Left kidney (tissue), 2 donors: ENCODE results near the gene HOXA4. TPM values are rescaled to one million over a fixed set of nuclear protein-coding genes. Genes with fewer than 3 reads are reported as not detected.

Source experiments
- DNase-seq: peaks from one replicate; pipeline ENCODE4 v3.0.0-alpha.2; 2013
- polyA plus RNA-seq: library from polyadenylated mRNA; unstranded; fragments of 120-200 nt; gene quantifications from one replicate; pipeline ENCODE4 v1.2.1, GENCODE V29; 2013; ENCODE audit not compliant: insufficient read length

HOXA4 gene
- polyA plus RNA-seq, 1 donor = 28.6 TPM

DNA sequence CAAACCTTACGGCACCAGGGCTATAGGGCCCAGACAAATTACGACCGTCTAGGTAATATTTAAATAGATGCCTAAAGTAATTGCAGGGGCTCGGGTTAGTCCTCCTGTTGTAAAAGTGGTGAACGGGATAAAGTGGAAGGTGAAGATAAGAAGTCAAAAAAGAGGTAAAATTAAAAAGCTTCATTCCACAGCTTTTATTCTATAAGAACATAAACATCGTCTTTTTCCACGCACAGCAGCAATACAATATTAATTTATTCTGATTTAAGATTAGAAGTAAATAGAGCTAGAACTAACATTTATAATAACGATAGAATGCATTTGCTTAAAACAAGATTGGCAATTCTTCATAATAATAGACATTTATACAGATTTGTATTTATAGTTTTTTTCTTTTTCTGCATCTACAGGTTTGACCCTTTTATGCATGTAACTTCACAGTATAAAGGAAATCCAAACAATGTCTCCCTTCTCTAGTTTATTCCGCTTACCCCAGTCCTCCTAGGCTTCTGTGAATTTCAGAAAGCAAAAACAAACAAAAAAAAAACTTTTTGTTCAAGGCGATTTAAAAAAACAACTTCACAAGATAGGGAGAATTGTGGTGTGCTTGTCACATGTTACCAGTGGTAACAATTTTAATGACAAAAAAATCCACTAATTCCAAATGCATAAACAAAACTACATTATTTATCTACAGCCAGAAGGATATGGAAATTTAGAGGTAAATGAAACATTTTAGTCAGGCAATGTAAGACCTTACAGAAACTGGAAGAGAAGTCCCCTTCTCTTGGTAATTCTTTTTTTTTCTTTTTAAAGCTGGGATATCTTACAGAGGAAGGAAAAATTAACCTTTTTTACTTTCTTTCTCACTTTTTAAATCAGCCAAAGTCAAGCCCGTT is 40.1 kb upstream of the HOXA4 start:
- no peak for DNase-seq

- DNase-seq = no peak
These were observed 39.3 kb upstream of the HOXA4 start for GRCh38 chr7:27169658-27170425.

- no peak for DNase-seq
These were observed 37.8 kb upstream of the HOXA4 start for GRCh38 chr7:27168265-27168947.

DNA sequence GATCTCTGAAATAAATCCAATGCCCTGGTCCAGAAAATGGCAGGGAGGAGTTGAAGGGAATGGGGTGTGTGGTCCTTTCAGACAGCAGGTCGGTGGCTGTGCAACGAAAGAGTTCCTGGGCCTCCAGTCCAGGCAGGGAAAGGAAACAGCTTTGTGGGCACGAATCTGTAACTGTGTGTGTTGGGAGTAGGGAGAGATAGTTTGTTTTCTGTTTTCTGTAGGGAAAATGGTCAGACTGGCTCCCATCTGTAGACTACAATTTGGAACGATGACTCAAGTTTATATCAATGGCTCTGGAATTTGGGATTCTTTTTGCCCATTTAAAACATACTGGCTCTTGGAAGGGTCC is 37.3 kb upstream of the HOXA4 start:
- DNase-seq = no peak

DNA sequence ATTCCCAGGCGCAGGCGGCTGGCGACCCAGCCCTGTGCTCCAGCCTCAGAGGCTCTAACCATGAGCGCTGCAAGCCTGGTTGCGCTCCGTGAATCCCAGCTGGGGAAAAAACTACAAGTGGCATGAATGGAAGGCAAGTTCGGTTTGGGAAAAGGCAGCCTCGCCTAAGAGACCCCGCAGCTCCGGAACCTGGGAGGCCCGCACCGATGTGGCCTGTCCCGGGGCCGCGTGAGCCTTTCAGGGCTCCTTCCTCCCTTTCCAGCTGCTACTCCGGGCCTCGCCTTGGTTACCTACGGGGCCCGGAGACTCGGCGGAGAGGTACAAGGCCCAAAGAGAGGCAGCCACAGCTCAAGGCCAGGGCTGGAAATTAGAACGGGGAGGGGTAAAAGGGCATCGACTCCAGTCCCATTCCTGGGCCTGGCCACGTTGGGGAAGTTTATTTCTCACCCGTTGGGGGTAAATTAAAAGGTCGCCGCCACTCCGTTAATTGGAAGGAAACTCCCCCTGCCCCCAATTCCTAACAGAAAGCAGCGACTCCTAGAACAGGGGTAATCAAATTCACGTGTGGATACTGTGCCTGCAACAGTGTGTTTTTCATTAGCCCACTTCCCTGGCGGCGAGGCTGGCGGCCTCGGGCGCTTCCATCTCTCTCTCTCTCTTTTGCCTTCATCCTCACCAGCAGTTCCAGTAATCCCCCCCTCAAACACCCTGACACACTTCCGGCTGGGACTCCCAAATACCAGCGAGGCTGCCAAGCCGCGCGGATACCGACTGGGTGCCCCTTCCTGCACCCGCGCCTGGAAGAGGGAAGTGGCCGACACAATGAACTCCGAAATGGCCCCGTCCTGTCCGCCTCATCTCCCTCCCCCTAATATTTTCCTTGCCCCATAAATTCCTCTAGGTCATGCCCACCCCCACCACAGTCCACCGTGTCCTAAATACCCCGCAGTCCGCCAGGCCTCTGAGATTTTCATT is 36.3 kb upstream of the HOXA4 start:
- DNase-seq = no peak

DNA sequence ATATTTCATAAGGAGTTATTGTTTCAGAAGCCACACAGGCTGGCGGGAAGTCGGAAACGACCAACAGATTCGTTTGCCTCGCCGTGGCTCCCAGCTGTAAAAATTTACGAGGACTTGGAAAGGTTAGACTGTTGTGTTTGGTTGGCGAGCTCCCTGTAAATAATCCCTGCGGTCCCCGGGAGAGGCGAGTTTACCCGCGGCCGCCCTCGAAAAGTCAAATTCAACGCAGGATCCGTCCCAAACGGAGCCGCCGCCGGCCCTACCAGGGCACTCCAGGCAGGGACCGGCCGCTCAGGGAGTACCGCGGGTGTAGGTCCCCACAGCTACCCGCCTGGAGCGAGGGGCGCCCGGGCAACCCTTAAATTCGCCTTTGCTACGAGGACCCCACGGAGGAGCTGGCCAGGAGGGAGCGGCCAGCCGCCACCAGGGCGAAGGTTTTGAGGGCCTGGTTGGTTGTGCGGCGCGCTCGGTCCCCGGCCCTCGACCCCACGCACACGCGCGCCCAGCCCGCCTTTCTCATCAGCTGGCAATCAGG is 35.5 kb upstream of the HOXA4 start:
- peak; percentile 91 for DNase-seq

DNA sequence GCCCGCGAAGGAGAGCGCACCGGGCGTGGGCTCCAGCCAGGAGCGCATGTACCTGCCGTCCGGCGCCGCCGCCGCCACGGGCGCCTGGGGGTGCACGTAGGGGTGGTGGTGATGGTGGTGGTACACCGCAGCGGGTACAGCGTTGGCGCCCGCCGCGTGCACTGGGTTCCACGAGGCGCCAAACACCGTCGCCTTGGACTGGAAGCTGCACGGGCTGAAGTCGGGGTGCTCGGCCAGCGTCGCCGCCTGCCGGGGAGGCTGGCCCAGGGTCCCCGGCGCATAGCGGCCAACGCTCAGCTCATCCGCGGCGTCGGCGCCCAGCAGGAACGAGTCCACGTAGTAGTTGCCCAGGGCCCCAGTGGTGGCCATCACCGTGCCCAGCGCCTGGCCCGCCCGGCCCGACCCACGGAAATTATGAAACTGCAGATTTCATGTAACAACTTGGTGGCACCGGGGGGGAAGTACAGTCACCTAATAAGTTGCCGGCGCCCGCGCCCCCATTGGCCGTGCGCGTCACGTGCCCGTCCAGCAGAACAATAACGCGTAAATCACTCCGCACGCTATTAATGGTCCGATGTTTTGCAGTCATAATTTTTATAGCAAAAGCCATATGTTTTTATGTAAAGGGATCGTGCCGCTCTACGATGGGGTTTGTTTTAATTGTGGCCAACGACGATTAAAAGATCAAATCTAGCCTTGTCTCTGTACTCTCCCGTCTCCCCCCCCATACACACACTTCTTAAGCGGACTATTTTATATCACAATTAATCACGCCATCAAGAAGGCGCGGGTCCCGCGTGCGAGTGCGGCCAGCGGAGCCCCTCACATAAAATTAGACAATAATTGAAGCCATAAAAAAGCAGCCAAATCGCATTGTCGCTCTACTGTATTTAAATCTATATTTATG is 34.8 kb upstream of the HOXA4 start, which contains the start of gene HOXA9:
HOXA9 (minus strand) TSS at position 449 of the 907 bp plus-strand sequence; CDS start at position 369, 80 bp downstream.
- peak; percentile 93 for DNase-seq

DNA sequence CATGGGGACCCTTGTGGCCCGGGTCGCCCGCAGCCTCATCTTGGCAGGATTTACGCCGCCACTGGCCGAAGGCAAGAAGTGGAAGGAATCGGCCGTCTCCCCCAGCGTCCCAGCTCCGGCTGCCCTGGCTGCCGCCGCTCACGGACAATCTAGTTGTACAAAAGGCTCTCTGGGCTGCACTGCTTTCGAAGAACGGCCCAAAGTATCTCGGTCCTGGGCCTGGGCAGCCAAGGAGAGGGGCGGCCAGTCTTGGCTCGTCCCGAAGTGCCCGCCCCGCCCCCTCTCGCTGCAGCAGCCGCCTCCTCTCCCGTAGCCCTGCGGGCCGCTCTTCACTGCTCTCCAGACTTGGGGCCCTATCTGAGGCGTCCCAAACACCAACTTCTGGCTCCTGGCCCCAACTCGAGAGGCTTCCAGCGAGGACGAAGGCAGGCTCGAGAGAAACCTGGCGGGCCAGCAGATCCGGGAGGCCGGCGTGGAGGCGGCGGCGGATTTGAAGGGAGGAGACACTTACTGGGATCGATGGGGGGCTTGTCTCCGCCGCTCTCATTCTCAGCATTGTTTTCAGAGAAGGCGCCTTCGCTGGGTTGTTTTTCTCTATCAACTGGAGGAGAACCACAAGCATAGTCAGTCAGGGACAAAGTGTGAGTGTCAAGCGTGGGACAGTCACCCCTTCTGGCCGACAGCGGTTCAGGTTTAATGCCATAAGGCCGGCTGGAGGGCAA is 34.0 kb upstream of the HOXA4 start:
- no peak for DNase-seq

GRCh38 chr7:27164045-27164366 is 33.4 kb upstream of the HOXA4 start:
- no peak for DNase-seq

GRCh38 chr7:27163288-27164044 is 32.9 kb upstream of the HOXA4 start:
- no peak for DNase-seq

DNA sequence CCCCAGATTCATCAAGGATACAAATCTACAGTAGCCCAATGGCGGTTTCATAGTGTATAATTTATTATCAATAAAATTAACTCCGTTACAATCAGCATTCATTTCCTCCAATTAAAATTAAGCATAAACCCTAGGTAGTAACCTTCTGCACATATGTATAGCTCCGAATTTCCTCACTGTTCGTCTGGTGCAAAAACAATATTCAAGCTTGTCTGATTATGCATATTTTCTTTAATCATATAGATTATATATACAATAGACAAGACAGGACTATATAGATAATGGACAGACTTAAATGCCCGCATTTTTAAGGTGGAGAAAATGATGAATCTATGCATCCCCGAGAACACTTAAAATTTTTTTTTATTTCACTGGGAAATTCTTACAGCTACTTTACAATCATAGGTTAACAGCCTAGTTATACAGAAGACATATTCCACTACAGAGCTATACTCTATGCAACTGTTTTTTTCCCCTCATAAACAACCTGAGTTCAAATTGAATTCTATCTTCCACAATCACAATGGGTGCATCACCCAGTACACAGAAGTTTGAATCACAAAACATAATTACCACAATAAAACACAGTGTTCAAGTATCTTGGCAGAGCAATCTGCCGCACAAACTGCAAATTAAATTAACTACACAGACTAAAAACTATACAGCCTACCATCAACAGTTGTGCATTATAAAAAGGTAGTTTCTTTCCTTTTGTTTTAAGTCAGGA is 32.2 kb upstream of the HOXA4 start:
- DNase-seq = no peak

DNA sequence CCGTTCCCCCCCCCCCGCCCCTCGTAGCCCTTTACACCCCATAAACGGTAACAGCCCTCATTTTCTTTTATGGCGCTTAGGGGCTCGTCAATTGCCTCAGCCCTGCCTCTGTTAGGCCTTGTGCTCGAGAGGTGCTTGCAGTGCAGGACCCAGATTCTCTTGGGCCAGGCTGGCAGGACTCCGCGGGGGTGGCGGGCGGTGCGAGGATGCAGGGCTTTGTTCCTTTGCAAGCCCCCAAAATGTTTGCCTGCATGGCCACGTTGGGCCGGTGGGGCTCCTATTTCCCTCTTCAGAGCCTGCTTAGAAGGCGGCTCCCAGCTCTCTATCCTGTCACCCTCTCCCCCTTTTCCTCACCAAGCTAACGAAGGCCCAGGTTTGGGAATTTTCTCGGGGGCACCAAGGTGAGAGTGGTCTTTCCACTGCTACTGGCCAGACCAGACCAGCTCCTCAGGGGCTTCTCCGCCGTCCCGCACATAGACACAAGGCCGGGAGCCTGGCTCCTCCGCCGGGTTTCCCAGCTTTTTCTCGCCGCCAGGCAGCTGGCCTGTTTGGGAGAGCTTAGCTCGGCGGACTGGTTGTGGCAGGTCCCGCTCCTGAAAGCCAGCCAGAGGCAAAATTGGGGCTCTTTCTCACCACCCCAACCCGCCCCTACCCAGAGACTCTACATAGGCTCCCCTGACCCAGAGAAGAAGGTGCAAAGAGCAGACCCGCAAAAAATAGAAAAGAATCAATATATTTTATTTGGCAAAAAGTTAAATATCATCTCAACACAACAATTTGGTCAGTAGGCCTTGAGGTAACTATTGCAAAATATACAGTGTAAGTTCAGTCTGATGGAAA is 31.4 kb upstream of the HOXA4 start:
- DNase-seq = no peak

GRCh38 chr7:27161214-27161720 is 30.7 kb upstream of the HOXA4 start:
- no peak for DNase-seq

- DNase-seq = peak; percentile 93
These were observed 30.1 kb upstream of the HOXA4 start for GRCh38 chr7:27160546-27161213.

DNA sequence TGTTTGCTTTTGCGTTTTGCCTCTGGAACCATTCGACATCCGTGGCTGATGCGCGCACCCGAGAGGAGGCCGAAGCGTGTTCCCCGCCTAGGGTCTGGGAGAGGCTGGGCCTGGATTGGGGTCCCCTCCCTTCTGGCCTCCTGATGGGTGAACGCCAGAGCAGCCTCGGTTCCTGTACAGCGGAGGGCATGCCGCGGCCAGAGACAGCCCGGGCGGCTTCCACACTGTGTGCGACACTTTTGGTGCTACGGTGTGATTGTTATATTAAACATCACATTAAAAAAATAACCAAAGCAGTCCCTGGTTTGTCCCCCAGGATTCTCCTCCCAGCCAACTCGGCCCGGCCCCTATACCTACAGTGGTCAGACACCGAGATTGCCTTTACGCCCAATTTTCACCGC is 29.6 kb upstream of the HOXA4 start:
- DNase-seq = no peak
